Ectodermal cell (in vitro differentiated cells): ENCODE results near the gene GAB1.

Source experiments
- H3K27ac ChIP-seq: 2 replicates; pipeline ENCODE4 v1.7.0; 2013; ENCODE audit warnings: mild to moderate bottlenecking, low read depth, low read length; ENCODE audit not compliant: insufficient read depth, poor library complexity, severe bottlenecking
- H3K27me3 ChIP-seq: 2 replicates; pipeline ENCODE4 v1.7.0; 2013; ENCODE audit warnings: mild to moderate bottlenecking, low read length; ENCODE audit not compliant: insufficient read depth, control insufficient read depth, poor library complexity, severe bottlenecking
- H3K36me3 ChIP-seq: one replicate; pipeline ENCODE4 v1.7.0; 2013; ENCODE audit warnings: low read length; ENCODE audit not compliant: control insufficient read depth, insufficient read depth
- H3K4me1 ChIP-seq: one replicate; pipeline ENCODE4 v1.7.0; 2013; ENCODE audit warnings: low read length; ENCODE audit not compliant: control insufficient read depth, insufficient read depth
- H3K4me3 ChIP-seq: 2 replicates; pipeline ENCODE4 v1.7.0; 2013; ENCODE audit warnings: low read depth, low read length, control low read depth; ENCODE audit not compliant: insufficient read depth
- H3K9me3 ChIP-seq: 2 replicates; pipeline ENCODE4 v1.7.0; 2013; ENCODE audit warnings: mild to moderate bottlenecking, low read length, moderate library complexity; ENCODE audit not compliant: control insufficient read depth
- WGBS, 2 experiments: methylation state at CpG; one replicate each; pipeline ENCODE4 v1.1.7; 2013; ENCODE audit warnings: missing lambda C conversion rate in 2 of 2; 5-methylcytosine and 5-hydroxymethylcytosine counted together

The GAB1 gene

GRCh38 chr4:143473334-143474126, 136.9 kb downstream of the GAB1 start:
- peaks cover 6% of the 10 kb centered on the region for H3K36me3 ChIP-seq
- no peak overlapping the region for H3K4me3 ChIP-seq
- 85 to 86% methylated on average over 1 of the region's 1 CpG for WGBS, 2 experiments
- no peaks in the 10 kb centered on the region for H3K27me3 ChIP-seq
- no peak overlapping the region for H3K27ac ChIP-seq
- H3K9me3 ChIP-seq: no peaks in the 10 kb centered on the region
- no peaks in the 10 kb centered on the region for H3K4me1 ChIP-seq

- WGBS, 2 experiments: 84 to 88% methylated on average over 2 of the region's 2 CpGs
Measured at GRCh38 chr4:143477487-143477886, 140.8 kb downstream of the GAB1 start.

GRCh38 chr4:143481361-143481760, 144.7 kb downstream of the GAB1 start:
- no peaks in the 10 kb centered on the region for H3K36me3 ChIP-seq
- no peak overlapping the region for H3K27ac ChIP-seq
- H3K27me3 ChIP-seq: no peaks in the 10 kb centered on the region
- 86 to 90% methylated on average over 2 to 3 of the region's 3 CpGs for WGBS, 2 experiments
- no peak overlapping the region for H3K4me3 ChIP-seq
- H3K9me3 ChIP-seq: no peaks in the 10 kb centered on the region
- no peaks in the 10 kb centered on the region for H3K4me1 ChIP-seq

More at GRCh38 chr4:143477487-143477886, 140.8 kb downstream of the GAB1 start:
- H3K4me3 ChIP-seq: no peak overlapping the region
- H3K4me1 ChIP-seq: no peaks in the 10 kb centered on the region
- no peaks in the 10 kb centered on the region for H3K27me3 ChIP-seq
- H3K27ac ChIP-seq: no peak overlapping the region
- no peaks in the 10 kb centered on the region for H3K9me3 ChIP-seq
- no peaks in the 10 kb centered on the region for H3K36me3 ChIP-seq

DNA sequence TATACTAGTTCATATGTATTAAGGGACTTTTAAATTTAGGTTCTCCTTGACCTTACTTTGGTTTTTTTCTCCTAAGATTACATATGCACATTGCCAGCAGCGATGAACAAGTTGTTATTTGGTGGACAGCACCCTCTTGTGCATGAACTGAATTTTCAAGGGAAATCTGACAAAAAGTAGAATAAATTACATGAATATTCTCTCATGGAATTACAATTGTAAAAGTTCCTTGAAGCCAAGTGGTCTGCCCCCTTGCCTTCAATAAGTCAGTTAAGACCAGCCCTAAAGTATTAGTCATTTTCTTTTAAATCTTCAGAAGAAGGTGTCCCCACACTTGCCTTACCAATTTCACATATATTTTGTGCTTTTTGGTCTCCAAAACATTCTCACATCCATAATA, 146.2 kb downstream of the GAB1 start:
- H3K36me3 ChIP-seq: no peaks in the 10 kb centered on the region
- H3K4me1 ChIP-seq: no peaks in the 10 kb centered on the region
- H3K27ac ChIP-seq: no peak overlapping the region
- no peaks in the 10 kb centered on the region for H3K27me3 ChIP-seq
- WGBS, 2 experiments: 36% methylated on average over 1 of the region's 1 CpG; no CpG with 5 or more reads in 1 of the 2 experiments
- no peaks in the 10 kb centered on the region for H3K9me3 ChIP-seq
- H3K4me3 ChIP-seq: no peak overlapping the region

GRCh38 chr4:143486314-143486713, 149.6 kb downstream of the GAB1 start:
- Histone ChIP-seq H3K27me3 (no peaks in the 10 kb centered on the region), H3K27ac (no peak overlapping the region), H3K4me3 (no peak overlapping the region), H3K9me3 (no peaks in the 10 kb centered on the region), H3K36me3 (no peaks in the 10 kb centered on the region), H3K4me1 (no peaks in the 10 kb centered on the region)
- WGBS, 2 experiments: 80% methylated on average over 1 of the region's 1 CpG; no CpG with 5 or more reads in 1 of the 2 experiments

DNA sequence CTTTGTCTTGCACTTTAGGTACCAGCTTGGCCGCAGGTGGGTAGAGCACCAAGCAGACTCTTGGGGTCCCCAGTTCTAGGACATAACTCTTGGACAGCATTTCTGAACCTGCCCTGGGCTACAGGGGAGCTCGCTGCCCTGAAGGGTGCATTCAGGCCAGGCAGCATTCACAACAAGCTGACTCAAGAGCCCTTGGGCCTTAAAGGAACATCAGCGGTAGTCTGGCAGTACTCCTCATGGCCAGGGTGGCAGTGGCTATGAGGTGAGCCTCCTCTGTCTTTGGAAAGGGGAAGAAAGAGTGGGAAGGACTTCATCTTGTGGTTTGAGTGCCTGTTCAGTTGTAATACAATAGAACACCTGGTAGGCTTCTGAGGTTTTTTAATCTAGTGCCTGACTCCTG, 152.0 kb downstream of the GAB1 start:
- Histone ChIP-seq H3K9me3 (no peaks in the 10 kb centered on the region), H3K4me3 (no peak overlapping the region), H3K27ac (no peak overlapping the region), H3K4me1 (no peaks in the 10 kb centered on the region), H3K36me3 (no peaks in the 10 kb centered on the region), H3K27me3 (no peaks in the 10 kb centered on the region)
- whole genome bisulfite sequencing, 2 experiments: 93 to 98% methylated on average over 3 of the region's 3 CpGs

GRCh38 chr4:143489106-143489505, 152.4 kb downstream of the GAB1 start:
- 87 to 91% methylated on average over 2 of the region's 2 CpGs for WGBS, 2 experiments
- no peaks in the 10 kb centered on the region for H3K36me3 ChIP-seq
- no peak overlapping the region for H3K27ac ChIP-seq

GRCh38 chr4:143498021-143498420, 161.3 kb downstream of the GAB1 start:
- Histone ChIP-seq H3K4me3 (no peak overlapping the region), H3K27me3 (no peaks in the 10 kb centered on the region), H3K27ac (no peak overlapping the region), H3K4me1 (no peaks in the 10 kb centered on the region), H3K36me3 (no peaks in the 10 kb centered on the region), H3K9me3 (no peaks in the 10 kb centered on the region)
- 91 to 92% methylated on average over 7 to 8 of the region's 8 CpGs for WGBS, 2 experiments

More at GRCh38 chr4:143489106-143489505, 152.4 kb downstream of the GAB1 start:
- Histone ChIP-seq H3K4me1 (no peaks in the 10 kb centered on the region), H3K9me3 (no peaks in the 10 kb centered on the region), H3K27me3 (no peaks in the 10 kb centered on the region), H3K4me3 (no peak overlapping the region)

DNA sequence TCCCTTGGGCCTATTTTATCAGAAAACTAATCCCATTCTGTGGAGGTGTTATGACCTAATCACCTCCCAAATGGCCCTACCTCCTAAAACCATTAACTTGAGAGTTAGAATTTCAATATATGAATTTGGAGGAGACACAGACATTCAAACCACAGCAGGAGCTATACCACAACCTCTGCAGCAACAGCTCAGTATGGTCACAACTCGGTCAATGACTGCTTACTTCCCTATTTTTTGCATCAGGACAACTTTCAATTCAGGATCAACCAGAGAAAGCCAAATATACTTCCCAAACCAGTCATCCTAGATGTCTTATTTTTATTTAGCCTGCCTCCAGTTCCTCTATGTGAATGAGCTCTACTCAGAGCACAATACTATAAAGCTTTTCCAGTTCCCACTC, 165.6 kb downstream of the GAB1 start:
- Histone ChIP-seq H3K27me3 (no peaks in the 10 kb centered on the region), H3K4me3 (no peak overlapping the region), H3K36me3 (no peaks in the 10 kb centered on the region), H3K9me3 (no peaks in the 10 kb centered on the region), H3K4me1 (no peaks in the 10 kb centered on the region), H3K27ac (no peak overlapping the region)
- WGBS, 2 experiments: 86 to 92% methylated on average over 1 of the region's 1 CpG

DNA sequence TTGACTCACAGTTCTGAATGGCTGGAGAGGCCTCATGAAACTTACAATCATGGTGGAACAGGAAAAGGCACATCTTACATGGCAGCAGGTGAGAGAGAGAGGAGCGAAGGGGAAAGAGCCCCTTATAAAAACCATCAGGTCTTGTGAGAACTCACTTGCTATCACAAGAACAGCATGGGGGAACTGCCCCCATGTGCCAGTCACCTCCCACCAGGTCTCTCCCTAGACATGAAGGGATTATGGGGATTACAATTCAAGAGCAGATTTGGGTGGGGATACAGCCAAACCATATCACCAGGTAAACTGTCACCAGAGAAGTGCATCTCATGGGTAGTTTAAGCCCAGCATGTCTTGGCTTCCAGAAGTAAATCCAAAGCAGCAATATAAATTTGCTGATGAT, 169.4 kb downstream of the GAB1 start:
- WGBS, 2 experiments: 83 to 87% methylated on average over 1 of the region's 1 CpG
- H3K4me1 ChIP-seq: no peaks in the 10 kb centered on the region
- H3K4me3 ChIP-seq: no peak overlapping the region
- no peak overlapping the region for H3K27ac ChIP-seq
- no peaks in the 10 kb centered on the region for H3K36me3 ChIP-seq
- no peaks in the 10 kb centered on the region for H3K27me3 ChIP-seq
- H3K9me3 ChIP-seq: no peaks in the 10 kb centered on the region
